Measurements from ENCODE around the gene HABP4.

Gene HABP4

DNA sequence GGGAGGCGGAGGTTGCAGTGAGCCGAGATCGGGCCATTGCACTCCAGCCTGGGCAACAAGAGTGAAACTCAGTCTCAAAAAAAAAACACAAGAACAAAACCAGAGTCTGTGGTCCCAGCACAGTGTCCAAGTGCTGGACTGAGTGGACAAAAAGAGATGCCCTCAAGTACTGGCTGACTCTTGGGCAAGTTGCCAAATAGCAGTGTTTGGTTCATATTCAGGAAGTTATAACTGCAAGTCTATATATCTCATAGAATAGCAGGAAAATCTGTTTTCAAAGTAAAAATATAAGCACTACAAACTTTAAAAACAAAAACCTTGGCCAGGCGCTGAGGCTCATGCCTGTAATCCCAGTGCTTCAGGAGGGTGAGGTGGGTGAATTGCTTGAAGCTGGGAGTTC is 7.3 kb downstream of the HABP4 start:
- TF ChIP-seq, protein P1, sequence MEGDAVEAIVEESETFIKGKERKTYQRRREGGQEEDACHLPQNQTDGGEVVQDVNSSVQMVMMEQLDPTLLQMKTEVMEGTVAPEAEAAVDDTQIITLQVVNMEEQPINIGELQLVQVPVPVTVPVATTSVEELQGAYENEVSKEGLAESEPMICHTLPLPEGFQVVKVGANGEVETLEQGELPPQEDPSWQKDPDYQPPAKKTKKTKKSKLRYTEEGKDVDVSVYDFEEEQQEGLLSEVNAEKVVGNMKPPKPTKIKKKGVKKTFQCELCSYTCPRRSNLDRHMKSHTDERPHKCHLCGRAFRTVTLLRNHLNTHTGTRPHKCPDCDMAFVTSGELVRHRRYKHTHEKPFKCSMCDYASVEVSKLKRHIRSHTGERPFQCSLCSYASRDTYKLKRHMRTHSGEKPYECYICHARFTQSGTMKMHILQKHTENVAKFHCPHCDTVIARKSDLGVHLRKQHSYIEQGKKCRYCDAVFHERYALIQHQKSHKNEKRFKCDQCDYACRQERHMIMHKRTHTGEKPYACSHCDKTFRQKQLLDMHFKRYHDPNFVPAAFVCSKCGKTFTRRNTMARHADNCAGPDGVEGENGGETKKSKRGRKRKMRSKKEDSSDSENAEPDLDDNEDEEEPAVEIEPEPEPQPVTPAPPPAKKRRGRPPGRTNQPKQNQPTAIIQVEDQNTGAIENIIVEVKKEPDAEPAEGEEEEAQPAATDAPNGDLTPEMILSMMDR (IDR thresholded peaks at IDR 0.05; ENCODE audit: low read depth, low read length, missing control alignments): no peak
- no peak overlapping the region for H3K4me3 ChIP-seq (ENCODE audit: low read depth, low read length)
- DNase-seq (ENCODE audit: low read depth): no peak

DNA sequence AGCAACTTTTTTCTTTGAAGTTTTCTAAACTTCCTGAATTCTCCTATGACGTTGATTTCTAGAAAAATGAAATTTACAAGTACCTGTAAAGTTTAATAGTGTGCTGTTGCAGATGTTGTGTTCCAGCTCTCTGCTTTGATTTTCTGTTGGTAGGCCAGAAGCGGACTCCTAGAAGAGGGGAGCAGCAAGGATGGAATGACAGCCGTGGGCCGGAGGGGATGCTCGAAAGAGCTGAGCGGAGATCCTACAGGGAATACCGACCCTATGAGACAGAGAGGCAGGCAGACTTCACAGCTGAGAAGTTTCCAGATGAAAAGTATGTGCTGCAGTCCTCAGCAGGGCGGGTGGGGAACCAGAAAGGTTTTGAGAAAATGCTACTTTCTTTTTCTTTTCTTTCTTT is 8.3 kb downstream of the HABP4 start:
- TF ChIP-seq, protein P1 (IDR thresholded peaks at IDR 0.05; ENCODE audit: low read depth, low read length, missing control alignments): no peak
- H3K4me3 ChIP-seq (ENCODE audit: low read depth, low read length): no peak overlapping the region
- no peak for DNase-seq (ENCODE audit: low read depth)

DNA sequence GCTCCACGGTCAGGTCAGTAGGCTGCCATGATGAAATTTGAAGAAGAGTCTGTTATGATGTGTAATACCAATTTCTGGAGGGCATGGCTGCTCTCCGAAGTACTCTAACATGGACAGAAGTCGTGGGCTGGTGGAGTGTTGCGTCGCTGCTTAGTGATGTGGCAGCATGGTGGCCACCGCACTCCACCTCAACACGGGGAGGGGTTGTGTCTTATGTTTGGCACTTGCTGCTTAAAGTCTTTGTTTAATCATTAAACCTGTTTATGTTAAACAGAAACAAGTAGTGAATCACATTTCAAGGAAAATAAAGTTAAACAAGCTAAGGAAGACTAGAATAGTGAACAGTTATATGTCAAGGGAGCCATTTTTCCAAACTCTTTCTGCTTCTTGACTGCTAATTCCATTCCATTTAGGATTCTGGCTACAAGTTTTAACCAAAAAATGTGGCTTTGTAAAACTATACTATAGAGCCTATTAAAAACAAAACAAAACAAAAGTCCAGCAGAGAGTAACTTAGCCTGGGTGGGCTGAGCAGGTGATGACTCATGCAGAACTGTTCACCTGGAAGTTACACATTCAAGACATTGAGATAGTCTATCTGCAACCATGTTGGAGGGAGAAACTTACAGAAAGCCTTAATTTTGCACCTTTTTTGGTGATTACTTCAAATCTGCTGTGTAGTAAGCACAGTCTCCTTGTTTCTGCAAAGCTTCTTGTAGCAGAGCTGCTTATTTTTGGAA is 9.5 kb downstream of the HABP4 start:
- DNase-seq (ENCODE audit: low read depth): no peak
- H3K4me3 ChIP-seq (ENCODE audit: low read depth, low read length): no peak overlapping the region
- TF ChIP-seq, protein P1 (IDR thresholded peaks at IDR 0.05; ENCODE audit: low read depth, low read length, missing control alignments): no peak

DNA sequence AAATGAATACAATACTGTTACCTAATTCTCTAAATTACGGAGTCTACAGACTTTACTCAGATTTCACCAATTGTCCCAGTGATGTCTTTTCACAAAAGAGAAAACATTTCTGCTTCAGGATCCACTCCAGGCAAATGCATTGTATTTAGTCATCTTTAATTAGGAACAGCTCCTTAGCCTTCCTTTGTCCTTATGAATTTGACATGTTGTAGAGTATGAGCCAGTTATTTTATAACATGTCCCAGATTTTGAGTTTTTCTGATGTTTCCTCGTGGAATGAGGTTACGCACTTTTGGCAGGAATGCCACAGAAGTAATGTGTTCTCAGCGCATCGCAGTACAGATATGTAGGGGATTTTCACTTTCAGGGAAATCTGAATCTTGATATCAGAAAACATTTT is 10.5 kb downstream of the HABP4 start:
- TF ChIP-seq, protein P1 (IDR thresholded peaks at IDR 0.05; ENCODE audit: low read depth, low read length, missing control alignments): no peak
- DNase-seq (ENCODE audit: low read depth): no peak
- H3K4me3 ChIP-seq (ENCODE audit: low read depth, low read length): no peak overlapping the region

DNA sequence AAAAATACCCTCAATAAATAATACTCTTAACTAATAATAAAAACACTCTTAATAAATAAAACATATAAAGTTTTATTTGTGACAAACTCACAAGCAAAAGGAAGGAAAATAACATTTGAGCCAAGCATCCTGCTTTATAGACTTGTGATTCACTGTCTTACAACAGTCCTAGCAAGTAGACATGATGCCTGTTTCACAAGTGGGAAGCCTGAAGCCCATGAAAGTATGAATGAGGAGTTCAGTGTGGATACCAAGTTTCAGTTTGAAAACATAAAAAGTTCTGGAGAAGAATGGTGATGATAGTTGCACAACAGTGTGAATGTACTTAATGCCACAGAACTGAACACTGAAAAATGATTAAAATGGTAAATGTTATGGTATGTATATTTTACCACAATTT is 10.9 kb downstream of the HABP4 start:
- no peak overlapping the region for H3K4me3 ChIP-seq (ENCODE audit: low read depth, low read length)
- TF ChIP-seq, protein P1 (IDR thresholded peaks at IDR 0.05; ENCODE audit: low read depth, low read length, missing control alignments): no peak
- DNase-seq (ENCODE audit: low read depth): no peak

DNA sequence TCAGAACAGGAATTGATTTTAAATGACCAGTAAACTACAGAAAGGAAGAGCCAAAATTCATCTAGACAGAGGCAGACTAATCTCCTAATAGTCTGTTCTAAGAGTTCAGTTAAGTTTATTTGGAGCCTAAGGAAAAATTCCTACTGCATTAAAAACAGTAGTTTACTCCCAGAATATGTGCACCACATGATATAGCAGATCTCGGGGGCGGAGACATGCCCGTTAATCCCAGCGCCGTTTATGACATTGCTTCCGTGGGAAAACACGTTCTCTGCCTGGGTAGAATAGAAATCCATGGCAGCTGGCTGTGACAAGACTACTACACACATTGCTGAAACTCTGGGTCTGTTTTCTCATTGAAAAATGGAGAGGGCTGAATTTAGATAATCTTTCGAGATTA is 11.4 kb downstream of the HABP4 start:
- DNase-seq (ENCODE audit: low read depth): no peak
- TF ChIP-seq, protein P1 (IDR thresholded peaks at IDR 0.05; ENCODE audit: low read depth, low read length, missing control alignments): no peak
- no peak overlapping the region for H3K4me3 ChIP-seq (ENCODE audit: low read depth, low read length)

DNA sequence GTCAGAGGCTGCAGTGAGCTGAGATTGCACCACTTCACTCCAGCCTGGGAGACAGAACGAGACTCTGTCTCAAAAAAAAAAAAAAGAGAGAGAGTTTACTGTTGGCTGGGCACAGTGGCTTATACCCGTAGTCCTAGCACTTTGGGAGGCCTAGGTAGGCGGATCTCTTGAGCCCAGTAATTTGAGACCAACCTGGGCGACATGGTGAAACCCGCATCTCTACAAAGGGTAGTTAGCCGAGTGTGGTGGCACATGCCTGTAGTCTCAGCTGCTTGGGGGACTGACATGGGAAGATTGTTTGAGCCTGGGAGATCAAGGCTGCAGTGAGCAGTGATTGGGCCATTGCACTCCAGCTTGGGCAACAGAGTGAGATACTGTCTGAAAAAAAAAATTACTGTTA is 12.6 kb downstream of the HABP4 start:
- H3K4me3 ChIP-seq (ENCODE audit: low read depth, low read length): no peak overlapping the region
- DNase-seq (ENCODE audit: low read depth): no peak
- TF ChIP-seq, protein P1 (IDR thresholded peaks at IDR 0.05; ENCODE audit: low read depth, low read length, missing control alignments): no peak

Measured in GM12864 (cell line).